Heart left ventricle (tissue), 16 donors: ENCODE results near the gene PDCD1. TPM values are rescaled to one million over a fixed set of nuclear protein-coding genes. Genes with fewer than 3 reads are reported as not detected.
"Not testable (repeated sequence)": the region's sequence is repeated elsewhere in the genome, so short reads cannot be mapped to it uniquely, and the experiment has no call there.

Experiments
- ATAC-seq, 4 donors: fragments of 200-7000 bp; cut with Tn5 transposase; one replicate each; pipeline ENCODE4 v1.9.1; 2020 to 2022; ENCODE audit warnings: moderate library complexity in 4 of 4, mild to moderate bottlenecking in 3 of 4, moderate number of reproducible peaks in 1 of 4
- DNase-seq, 5 donors: peaks; one replicate each; pipeline ENCODE4 v3.0.0-alpha.2; 2020
- H3K27ac ChIP-seq, 12 donors: fragments of 200-600 bp; sonication (generic) in 4 of 12; one replicate each; pipeline versions ENCODE4 v1.5.0 to v1.8.0; 2016 to 2022; ENCODE audit warnings: mild to moderate bottlenecking in 2 of 12
- H3K27me3 ChIP-seq, 9 donors: fragments of 200-600 bp; sonication (generic) in 2 of 9; one replicate each; pipeline versions ENCODE4 v1.5.1 to v1.8.0; 2016 to 2022; ENCODE audit warnings: mild to moderate bottlenecking in 3 of 9
- H3K36me3 ChIP-seq, 9 donors: fragments of 200-600 bp; sonication (generic) in 2 of 9; one replicate each; pipeline versions ENCODE4 v1.5.0 to v1.8.0; 2018 to 2022; ENCODE audit warnings: mild to moderate bottlenecking in 2 of 9
- H3K4me1 ChIP-seq, 12 donors: fragments of 200-600 bp; sonication (generic) in 4 of 12; one replicate each; pipeline versions ENCODE4 v1.5.0 to v1.8.0; 2016 to 2022; ENCODE audit warnings: mild to moderate bottlenecking in 3 of 12
- H3K4me3 ChIP-seq, 12 donors: fragments of 200-600 bp; sonication (generic) in 4 of 12; one replicate each; pipeline versions ENCODE4 v1.5.0 to v1.8.0; 2017 to 2022; ENCODE audit warnings: mild to moderate bottlenecking in 9 of 12, moderate library complexity in 4 of 12
- H3K9me3 ChIP-seq, 12 donors: fragments of 200-600 bp; sonication (generic) in 4 of 12; one replicate each; pipeline versions ENCODE4 v1.5.0 to v1.8.0; 2016 to 2022; ENCODE audit warnings: mild to moderate bottlenecking in 1 of 12
- CTCF ChIP-seq, 12 donors: fragments of 200-600 bp; sonication (generic) in 4 of 12; IDR thresholded peaks; one replicate each; pipeline versions ENCODE4 v1.5.0 to v1.8.0; 2018 to 2022; ENCODE audit warnings: antibody characterized with exemption in 12 of 12, mild to moderate bottlenecking in 5 of 12
- POLR2A ChIP-seq, 2 donors: fragments of 450-650 bp; IDR thresholded peaks; one replicate each; pipeline ENCODE4 v1.6.1; 2017; ENCODE audit warnings: antibody characterized with exemption in 2 of 2, mild to moderate bottlenecking in 2 of 2, moderate library complexity in 2 of 2
- WGBS, 4 donors: extraction: QIAGEN DNeasy Blood & Tissue Kit in 2 of 4; methylation state at CpG; one replicate each; pipeline versions ENCODE4 v1.1.5 to v1.1.7; 2013 to 2018; 5-methylcytosine and 5-hydroxymethylcytosine counted together
- intact Hi-C, 10 donors: fragments of 100-400 bp; cut with DNase I; formaldehyde crosslinking; loops; one replicate each; pipeline versions ENCODE4 v1.11.1 to v1.14.2; 2022
- polyA plus RNA-seq, 2 donors: library from polyadenylated mRNA; stranded (reverse); fragments of 200-250 nt; gene quantifications; one replicate each; pipeline ENCODE4 v1.2.3, GENCODE V29; 2013
- total RNA-seq, 9 donors: library from RNA; depleted of rRNA in 2 of 9; stranded (reverse); fragments of >200 nt in 2 of 9; fragmentation: NEBNext Ultra II Directional in 3 of 9; extraction: Animal tissue kit (Norgen Biotek cat#: 25700) in 3 of 9; gene quantifications; one replicate each; pipeline versions ENCODE4 v1.1.0 to v1.2.4, GENCODE V29; 2016 to 2023
- donor health status: ischemic (EF 13 %, LVEDD 7.1; RV severe dilation, severe dysfunction).
- donor health status: healthy with polysubstance abuse.
- donor health status: DM: no; HTN: yes; CAD: no.
- donor health status: DM: no; HTN: no; CAD: no.
- donor health status: ischemic (EF 25% LVEDD 6.9; RV normal size, moderate dysfunction).
- donor health status: ischemic (EF 25% LVEDD 5.7; RV mildly dilated, moderate dysfunction).
- donor health status: healthy.
- donor health status: DM: yes; HTN: yes; CAD: no.
- donor health status: ischemic (EF 35%, LVEDD 5.7; RV mildly dilated, moderate dysfunction).
- donor health status: nonischemic (EF 11% LVEDD 7.7; RV severe dilation, severe dysfunction).
- donor health status: DM: yes; HTN: yes; CAD: no.
- donor health status: PGD.
- donor health status: ischemic (EF 29% LVEDD 5.4; RV normal size, mild dysfunction).
- donor health status: nonischemic (EF 23%, LVEDD 6.1; RV moderate dilation, normal function).

Gene PDCD1
- total and polyA plus RNA-seq, 11 donors, result 0.27 to 7.6 (median 1.4) TPM

DNA sequence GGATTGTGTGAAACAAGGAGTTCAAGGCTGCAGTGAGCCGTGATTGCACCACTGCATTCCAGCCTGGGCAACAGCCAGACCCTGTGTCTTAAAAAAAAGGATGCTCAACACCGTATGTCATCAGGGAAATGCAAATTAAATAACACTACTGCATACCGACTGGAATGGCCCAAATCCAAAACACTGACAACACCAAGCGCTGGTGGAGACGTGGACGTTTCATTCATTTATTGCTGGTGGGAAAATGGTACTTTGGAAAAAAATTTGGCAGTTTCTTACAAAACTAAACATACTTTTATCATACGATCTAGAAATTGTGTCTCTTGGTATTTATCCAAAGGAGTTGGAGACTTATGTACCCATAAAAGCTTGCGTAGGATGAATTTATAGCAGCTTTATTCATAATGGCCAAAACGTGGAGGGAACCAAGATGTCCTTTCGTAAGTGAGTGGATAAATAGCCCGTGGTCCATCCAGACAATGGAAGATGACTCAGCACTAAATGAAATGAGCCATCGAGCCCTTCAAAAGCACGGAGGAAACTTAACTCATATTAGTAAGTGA lies 25.5 kb downstream of the PDCD1 start:
- no peak for ATAC-seq
- intact Hi-C loops, result no loop called here
- no peak for TF ChIP-seq CTCF (IDR thresholded peaks at IDR 0.05)
- TF ChIP-seq POLR2A (IDR thresholded peaks at IDR 0.05), result no peak
- no peak for DNase-seq
- no peaks in the 10 kb centered on the region for H3K36me3 ChIP-seq
- peaks cover 0 to 6% (median 0%) of the 10 kb centered on the region in 9 donors for H3K27me3 ChIP-seq
- H3K9me3 ChIP-seq, result peaks cover 0 to under 1% (median 0%) of the 10 kb centered on the region in 12 donors
- no peaks in the 10 kb centered on the region for H3K4me1 ChIP-seq
- 48 to 58% (median 54%) methylated on average over 13 of the region's 13 CpGs for WGBS, 4 donors
- H3K27ac ChIP-seq, result no peak overlapping the region
- H3K4me3 ChIP-seq, result no peak overlapping the region

DNA sequence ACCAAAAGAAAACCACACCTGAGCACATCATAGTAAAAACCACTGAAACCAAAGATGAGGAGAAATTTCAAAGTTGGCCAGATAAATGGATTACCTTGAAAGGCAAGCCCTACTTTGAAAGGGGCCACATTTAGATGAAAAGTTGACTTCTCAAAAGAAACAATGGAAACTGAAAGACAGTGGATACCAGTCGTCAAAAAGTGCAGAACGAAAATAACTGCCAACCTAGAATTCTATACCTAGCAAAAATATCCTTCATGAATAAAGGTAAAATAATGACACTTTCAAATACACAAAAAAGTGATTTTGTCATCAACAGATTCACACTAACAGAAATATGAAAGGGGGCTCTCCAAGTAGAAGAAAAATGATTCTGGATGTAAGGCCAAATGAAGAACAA lies 31.3 kb downstream of the PDCD1 start:
- no peak overlapping the region for H3K4me3 ChIP-seq
- intact Hi-C loops, result no loop called here
- ATAC-seq (no peak), DNase-seq (no peak)
- peaks cover 0 to 19% (median 7%) of the 10 kb centered on the region in 12 donors for H3K9me3 ChIP-seq
- 81 to 83% (median 83%) methylated on average over 2 of the region's 2 CpGs for WGBS, 4 donors
- H3K27me3 ChIP-seq, result peaks cover 0 to 5% (median 0%) of the 10 kb centered on the region in 9 donors
- H3K4me1 ChIP-seq, result no peaks in the 10 kb centered on the region
- no peak for TF ChIP-seq POLR2A (IDR thresholded peaks at IDR 0.05)
- TF ChIP-seq CTCF (IDR thresholded peaks at IDR 0.05), result no peak
- H3K27ac ChIP-seq, result no peak overlapping the region
- H3K36me3 ChIP-seq, result no peaks in the 10 kb centered on the region

GRCh38 chr2:241823531-241824437 lies 34.9 kb downstream of the PDCD1 start:
- peaks cover 0 to 19% (median 7%) of the 10 kb centered on the region in 12 donors for H3K9me3 ChIP-seq
- WGBS, 4 donors, result 87 to 89% (median 87%) methylated on average over 45 of the region's 45 CpGs
- H3K27me3 ChIP-seq, H3K27ac ChIP-seq, H3K4me1 ChIP-seq, H3K4me3 ChIP-seq, H3K36me3 ChIP-seq, ATAC-seq, intact Hi-C loops: not testable (repeated sequence)
- peak in 1 of 5 donors; percentile 35 for DNase-seq

GRCh38 chr2:241822264-241822623 lies 36.5 kb downstream of the PDCD1 start:
- ATAC-seq, result no peak
- Histone ChIP-seq H3K4me3 (peak overlapping the region in 4 of 12 donors; percentile 15 to 31 (median 21)), H3K4me1 (peaks cover 0 to 13% (median 0%) of the 10 kb centered on the region in 12 donors), H3K9me3 (peaks cover 0 to 11% (median 2%) of the 10 kb centered on the region in 12 donors), H3K27me3 (no peaks in the 10 kb centered on the region), H3K36me3 (no peaks in the 10 kb centered on the region), H3K27ac (peak overlapping the region in 1 of 12 donors; percentile 67)
- intact Hi-C loops, result no loop called here
- TF ChIP-seq POLR2A (IDR thresholded peaks at IDR 0.05) (no peak), CTCF (IDR thresholded peaks at IDR 0.05) (no peak)
- 71 to 76% (median 74%) methylated on average over 14 of the region's 14 CpGs for WGBS, 4 donors
- no peak for DNase-seq
